Spleen (tissue), 11 donors: ENCODE measurements around the gene INPP5D. TPM values are rescaled to one million over a fixed set of nuclear protein-coding genes. Genes with fewer than 3 reads are reported as not detected.
"Not testable (repeated sequence)": the region's sequence is repeated elsewhere in the genome, so short reads cannot be mapped to it uniquely, and the experiment has no call there.

Experiments used
- DNase-seq: peaks from one replicate; pipeline ENCODE4 v3.0.0-alpha.2; 2020
- H3K27ac ChIP-seq, 8 donors: fragments of 200-600 bp; sonication (generic) in 7 of 8; 1 replicate in 4 of 8; 2 replicates in 4 of 8; pipeline versions ENCODE4 v1.5.0 to v1.8.0; 2016 to 2021; ENCODE audit warnings: inconsistent platforms in 4 of 8, mild to moderate bottlenecking in 4 of 8, moderate library complexity in 1 of 8
- H3K27me3 ChIP-seq, 7 donors: fragments of 200-600 bp; sonication (generic) in 6 of 7; replicated peaks in 1 of 7; 1 replicate in 4 of 7; 2 replicates in 3 of 7; pipeline versions ENCODE4 v1.5.0 to v1.8.0; 2016 to 2021; ENCODE audit warnings: inconsistent platforms in 3 of 7, mild to moderate bottlenecking in 1 of 7
- H3K36me3 ChIP-seq, 6 donors: fragments of 200-600 bp; sonication (generic) in 5 of 6; 1 replicate in 4 of 6; 2 replicates in 2 of 6; pipeline versions ENCODE4 v1.5.0 to v1.8.0; 2016 to 2021; ENCODE audit warnings: inconsistent platforms in 2 of 6
- H3K4me1 ChIP-seq, 6 donors: fragments of 200-600 bp; sonication (generic) in 5 of 6; 1 replicate in 3 of 6; 2 replicates in 3 of 6; pipeline versions ENCODE4 v1.5.0 to v1.8.0; 2016 to 2021; ENCODE audit warnings: inconsistent platforms in 3 of 6
- H3K4me3 ChIP-seq, 8 donors: fragments of 200-600 bp; sonication (generic) in 7 of 8; 1 replicate in 4 of 8; 2 replicates in 4 of 8; pipeline versions ENCODE4 v1.5.0 to v1.8.0; 2016 to 2021; ENCODE audit warnings: inconsistent platforms in 4 of 8, mild to moderate bottlenecking in 4 of 8, moderate library complexity in 2 of 8
- H3K9me3 ChIP-seq, 8 donors: fragments of 200-600 bp; sonication (generic) in 7 of 8; 1 replicate in 4 of 8; 2 replicates in 4 of 8; pipeline versions ENCODE4 v1.5.0 to v1.8.0; 2016 to 2021; ENCODE audit warnings: inconsistent platforms in 4 of 8
- POLR2A ChIP-seq, 3 donors: fragments of 450-650 bp; IDR thresholded peaks; one replicate each; pipeline ENCODE4 v1.5.1; 2017; ENCODE audit warnings: antibody characterized with exemption in 3 of 3, mild to moderate bottlenecking in 1 of 3
- POLR2AphosphoS5 ChIP-seq, 3 donors: sonication (generic); formaldehyde crosslinking; IDR thresholded peaks; one replicate each; pipeline ENCODE4 v1.5.1; 2017; ENCODE audit warnings: antibody characterized with exemption in 3 of 3
- WGBS, 5 donors: extraction: QIAGEN DNeasy Blood & Tissue Kit in 3 of 5; methylation state at CpG; one replicate each; pipeline versions ENCODE4 v1.1.5 to v1.1.7; 2013 to 2018; 5-methylcytosine and 5-hydroxymethylcytosine counted together
- intact Hi-C: fragments of 100-400 bp; cut with DNase I; formaldehyde crosslinking; loops from one replicate; pipeline ENCODE4 v1.15.0; 2023; ENCODE audit warnings: low total_unique reads
- polyA plus RNA-seq, 3 donors: library from polyadenylated mRNA; stranded (reverse); fragments of 200-250 nt; gene quantifications; one replicate each; pipeline ENCODE4 v1.2.1, GENCODE V29; 2013
- total RNA-seq, 7 donors: library from RNA; depleted of rRNA in 3 of 7; stranded (reverse); fragments of >200 nt in 3 of 7; fragmentation: NEBNext Ultra II Directional in 4 of 7; extraction: Animal tissue kit (Norgen Biotek cat#: 25700) in 4 of 7; gene quantifications; one replicate each; pipeline versions ENCODE4 v1.1.0 to v1.2.1, GENCODE V29; 2016 to 2021
- TF ChIP-seq, protein P1 (sequence below), 11 experiments: fragments of 200-600 bp in 7 of 11; fragments of 450-650 bp in 4 of 11; sonication (generic) in 4 of 11; IDR thresholded peaks in 8 of 11; conservative IDR thresholded peaks in 3 of 11; 1 replicate in 7 of 11; 2 replicates in 4 of 11; pipeline versions ENCODE4 v1.4.0 to v1.8.0; 2016 to 2021; ENCODE audit warnings: antibody characterized with exemption in 11 of 11, inconsistent platforms in 4 of 11, mild to moderate bottlenecking in 1 of 11
- donor health status: healthy with polysubstance abuse.
- donor health status: DM: no; HTN: no; CAD: no; lungs with moderate emphysema.
- donor health status: DM: no; HTN: no; CAD: no.
- donor health status: Bipolar disorder and iron deficiency.
- donor health status: healthy.
- donor health status: DM: no; HTN: no; CAD: no.
- donor health status: DM: yes; HTN: yes; CAD: no.

INPP5D gene
- total and polyA plus RNA-seq, 10 donors = 71.1 to 246 (median 181) TPM

- Histone ChIP-seq H3K27me3 (no peaks in the 10 kb centered on the region), H3K36me3 (peaks cover 0 to 57% (median 7%) of the 10 kb centered on the region in 6 donors), H3K4me1 (peaks cover 14 to 100% (median 77%) of the 10 kb centered on the region in 6 donors), H3K4me3 (no peak overlapping the region), H3K9me3 (no peaks in the 10 kb centered on the region), H3K27ac (peak overlapping the region in 3 of 8 donors; percentile 61 to 95 (median 80))
- TF ChIP-seq POLR2A (IDR thresholded peaks at IDR 0.05) (no peak), POLR2AphosphoS5 (IDR thresholded peaks at IDR 0.05) (no peak)
- intact Hi-C loops = no loop called here
- DNase-seq = no peak
- WGBS, 5 donors = 68 to 77% (median 72%) methylated on average over 6 of the region's 6 CpGs
Observed at GRCh38 chr2:233094614-233095013, 34.5 kb downstream of the INPP5D start.

GRCh38 chr2:233096006-233096405 is 35.9 kb downstream of the INPP5D start:
- no peak for DNase-seq
- peaks cover 0 to 49% (median 5%) of the 10 kb centered on the region in 6 donors for H3K36me3 ChIP-seq
- intact Hi-C loops = no loop called here
- H3K27me3 ChIP-seq = no peaks in the 10 kb centered on the region
- TF ChIP-seq POLR2AphosphoS5 (IDR thresholded peaks at IDR 0.05) (no peak), POLR2A (IDR thresholded peaks at IDR 0.05) (no peak)
- TF ChIP-seq, protein P1, sequence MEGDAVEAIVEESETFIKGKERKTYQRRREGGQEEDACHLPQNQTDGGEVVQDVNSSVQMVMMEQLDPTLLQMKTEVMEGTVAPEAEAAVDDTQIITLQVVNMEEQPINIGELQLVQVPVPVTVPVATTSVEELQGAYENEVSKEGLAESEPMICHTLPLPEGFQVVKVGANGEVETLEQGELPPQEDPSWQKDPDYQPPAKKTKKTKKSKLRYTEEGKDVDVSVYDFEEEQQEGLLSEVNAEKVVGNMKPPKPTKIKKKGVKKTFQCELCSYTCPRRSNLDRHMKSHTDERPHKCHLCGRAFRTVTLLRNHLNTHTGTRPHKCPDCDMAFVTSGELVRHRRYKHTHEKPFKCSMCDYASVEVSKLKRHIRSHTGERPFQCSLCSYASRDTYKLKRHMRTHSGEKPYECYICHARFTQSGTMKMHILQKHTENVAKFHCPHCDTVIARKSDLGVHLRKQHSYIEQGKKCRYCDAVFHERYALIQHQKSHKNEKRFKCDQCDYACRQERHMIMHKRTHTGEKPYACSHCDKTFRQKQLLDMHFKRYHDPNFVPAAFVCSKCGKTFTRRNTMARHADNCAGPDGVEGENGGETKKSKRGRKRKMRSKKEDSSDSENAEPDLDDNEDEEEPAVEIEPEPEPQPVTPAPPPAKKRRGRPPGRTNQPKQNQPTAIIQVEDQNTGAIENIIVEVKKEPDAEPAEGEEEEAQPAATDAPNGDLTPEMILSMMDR (IDR thresholded peaks at IDR 0.05 in 8 of 11, conservative IDR thresholded peaks at IDR 0.05 in 3 of 11) = no peak
- H3K4me3 ChIP-seq = no peak overlapping the region
- H3K27ac ChIP-seq = peak overlapping the region in 1 of 8 donors; percentile 10
- H3K4me1 ChIP-seq = peaks cover 25 to 100% (median 84%) of the 10 kb centered on the region in 6 donors
- no peaks in the 10 kb centered on the region for H3K9me3 ChIP-seq
- whole genome bisulfite sequencing, 5 donors = 91 to 97% (median 92%) methylated on average over 6 of the region's 6 CpGs

DNA sequence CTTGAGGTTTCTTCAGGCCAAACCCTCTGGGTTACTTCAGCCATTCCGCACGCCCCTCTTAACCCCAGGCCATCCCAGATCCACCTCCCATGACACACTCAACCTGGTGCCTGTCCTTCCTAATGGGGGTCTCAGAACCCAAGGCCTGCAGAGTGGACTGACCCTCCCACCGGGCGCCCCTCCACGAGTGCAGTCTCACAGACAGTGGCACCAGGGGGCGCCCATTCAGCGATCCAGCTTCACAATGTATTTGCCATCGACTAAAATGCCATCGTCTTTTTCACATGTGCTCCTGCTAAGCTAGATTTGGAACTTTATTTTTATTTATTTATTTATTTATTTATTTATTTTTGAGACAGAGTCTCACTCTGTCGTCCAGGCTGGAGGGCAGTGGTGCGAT is 38.5 kb downstream of the INPP5D start:
- H3K9me3 ChIP-seq = no peaks in the 10 kb centered on the region
- peaks cover 0 to 50% (median 3%) of the 10 kb centered on the region in 6 donors for H3K36me3 ChIP-seq
- WGBS, 5 donors = 82 to 88% (median 86%) methylated on average over 11 of the region's 11 CpGs
- H3K27me3 ChIP-seq = no peaks in the 10 kb centered on the region
- peak; percentile 76 for DNase-seq
- TF ChIP-seq POLR2AphosphoS5 (IDR thresholded peaks at IDR 0.05) = peak in 1 of 3 donors; percentile 42
- TF ChIP-seq, protein P1 (IDR thresholded peaks at IDR 0.05 in 8 of 11, conservative IDR thresholded peaks at IDR 0.05 in 3 of 11) = peak in 3 of 11 experiments; percentile 26 to 36 (median 30)
- no peak for TF ChIP-seq POLR2A (IDR thresholded peaks at IDR 0.05)
- no peak overlapping the region for H3K4me3 ChIP-seq
- H3K4me1 ChIP-seq = peaks cover 22 to 99% (median 83%) of the 10 kb centered on the region in 6 donors
- H3K27ac ChIP-seq = peak overlapping the region in 2 of 8 donors; percentile 63 to 79
- intact Hi-C loops = no loop called here

DNA sequence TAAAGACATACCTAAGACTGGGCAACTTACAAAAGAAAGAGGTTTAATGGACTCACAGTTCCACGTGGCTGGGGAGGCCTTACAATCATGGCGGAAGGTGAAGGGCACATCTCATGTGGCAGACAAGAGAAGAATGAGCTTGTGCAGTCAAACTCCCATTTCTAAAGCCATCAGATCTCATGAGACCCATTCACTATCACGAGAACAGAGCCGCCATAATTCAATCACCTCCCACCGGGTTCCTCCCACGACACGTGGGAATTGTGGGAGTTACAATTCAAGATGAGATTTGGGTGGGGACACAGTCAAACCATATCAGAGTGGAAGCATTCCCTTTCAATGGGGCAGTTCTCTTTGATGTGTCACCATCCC is 39.7 kb downstream of the INPP5D start:
- DNase-seq, H3K27me3 ChIP-seq, H3K9me3 ChIP-seq, intact Hi-C loops: not testable (repeated sequence)
- peak overlapping the region in 2 of 8 donors; percentile 2 to 46 for H3K4me3 ChIP-seq
- 72 to 85% (median 81%) methylated on average over 7 of the region's 7 CpGs for WGBS, 5 donors
- H3K27ac ChIP-seq = peak overlapping the region; percentile 58 to 88 (median 75)
- peaks cover 0 to 50% (median 3%) of the 10 kb centered on the region in 6 donors for H3K36me3 ChIP-seq
- peaks cover 21 to 99% (median 80%) of the 10 kb centered on the region in 6 donors for H3K4me1 ChIP-seq

- DNase-seq = peak; percentile 90
Observed at GRCh38 chr2:233100192-233100998, 40.3 kb downstream of the INPP5D start.

More at GRCh38 chr2:233100192-233100998, 40.3 kb downstream of the INPP5D start:
- H3K4me1 ChIP-seq = peaks cover 21 to 99% (median 81%) of the 10 kb centered on the region in 6 donors
- intact Hi-C loops = no loop called here
- H3K27ac ChIP-seq = peak overlapping the region; percentile 58 to 88 (median 75)
- TF ChIP-seq POLR2AphosphoS5 (IDR thresholded peaks at IDR 0.05) = peak; percentile 31 to 85 (median 71)
- TF ChIP-seq, protein P1 (IDR thresholded peaks at IDR 0.05 in 8 of 11, conservative IDR thresholded peaks at IDR 0.05 in 3 of 11) = no peak
- no peaks in the 10 kb centered on the region for H3K27me3 ChIP-seq
- peak overlapping the region in 3 of 8 donors; percentile 2 to 46 (median 6) for H3K4me3 ChIP-seq
- H3K36me3 ChIP-seq = peaks cover 0 to 55% (median 3%) of the 10 kb centered on the region in 6 donors
- 41 to 49% (median 42%) methylated on average over 17 of the region's 17 CpGs for WGBS, 5 donors
- no peaks in the 10 kb centered on the region for H3K9me3 ChIP-seq
